DMS 273 (cell line): Measurements from ENCODE around the gene CRISPLD2.
A peak's percentile ranks its signal among the peaks of the same experiment; 100 is the strongest.
"Not testable (repeated sequence)": the region's sequence is repeated elsewhere in the genome, so short reads cannot be mapped to it uniquely, and the experiment has no call there.

ENCODE experiments used
- DNase-seq: peaks from one replicate; lab custom pipeline; 2025; ENCODE audit not compliant: unreplicated experiment; lab: John Stamatoyannopoulos, UW

CRISPLD2 gene

GRCh38 chr16:84821728-84822689 is 2.2 kb downstream of the CRISPLD2 start:
- no peak for DNase-seq

GRCh38 chr16:84822990-84823389 is 3.2 kb downstream of the CRISPLD2 start:
- DNase-seq = no peak

DNA sequence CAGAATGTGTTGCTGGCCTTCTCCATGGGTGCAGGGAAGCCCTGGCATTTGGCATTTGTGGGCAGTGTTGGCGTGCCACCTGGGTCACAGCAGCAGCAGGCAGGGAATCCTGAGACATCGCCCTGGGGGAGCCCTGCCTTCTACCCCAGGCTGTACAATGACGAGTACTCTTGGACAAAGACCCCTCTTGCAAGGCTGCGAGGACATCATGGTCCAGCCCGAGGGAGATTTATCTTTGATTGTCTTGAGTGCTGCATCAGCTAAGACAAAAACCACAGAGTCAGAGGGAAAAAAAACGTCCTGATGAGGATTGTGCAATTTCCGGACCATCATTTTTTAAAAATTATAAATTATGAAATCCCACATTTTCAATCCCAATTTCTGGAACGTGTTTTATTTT is 3.7 kb downstream of the CRISPLD2 start:
- no peak for DNase-seq

DNA sequence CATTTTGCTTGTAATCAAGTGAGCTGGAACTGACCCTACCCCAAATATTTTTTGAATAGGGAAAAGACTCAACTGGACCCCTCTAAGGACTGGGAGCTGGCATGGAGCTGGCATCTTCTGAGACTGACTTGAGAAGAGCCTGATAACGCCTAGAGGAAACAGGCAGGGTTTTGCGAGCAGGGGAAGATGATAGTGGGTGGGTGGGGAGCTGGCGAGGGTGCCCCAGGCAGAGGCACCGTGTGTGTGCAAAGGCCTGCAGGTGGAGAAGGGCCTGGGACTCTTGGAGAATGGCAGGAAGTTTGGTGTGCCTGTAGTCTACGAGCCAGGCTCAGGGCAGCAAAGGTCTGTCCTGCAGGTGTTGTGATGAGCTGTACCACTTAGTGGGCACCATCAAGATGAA is 4.1 kb downstream of the CRISPLD2 start:
- DNase-seq = no peak

DNA sequence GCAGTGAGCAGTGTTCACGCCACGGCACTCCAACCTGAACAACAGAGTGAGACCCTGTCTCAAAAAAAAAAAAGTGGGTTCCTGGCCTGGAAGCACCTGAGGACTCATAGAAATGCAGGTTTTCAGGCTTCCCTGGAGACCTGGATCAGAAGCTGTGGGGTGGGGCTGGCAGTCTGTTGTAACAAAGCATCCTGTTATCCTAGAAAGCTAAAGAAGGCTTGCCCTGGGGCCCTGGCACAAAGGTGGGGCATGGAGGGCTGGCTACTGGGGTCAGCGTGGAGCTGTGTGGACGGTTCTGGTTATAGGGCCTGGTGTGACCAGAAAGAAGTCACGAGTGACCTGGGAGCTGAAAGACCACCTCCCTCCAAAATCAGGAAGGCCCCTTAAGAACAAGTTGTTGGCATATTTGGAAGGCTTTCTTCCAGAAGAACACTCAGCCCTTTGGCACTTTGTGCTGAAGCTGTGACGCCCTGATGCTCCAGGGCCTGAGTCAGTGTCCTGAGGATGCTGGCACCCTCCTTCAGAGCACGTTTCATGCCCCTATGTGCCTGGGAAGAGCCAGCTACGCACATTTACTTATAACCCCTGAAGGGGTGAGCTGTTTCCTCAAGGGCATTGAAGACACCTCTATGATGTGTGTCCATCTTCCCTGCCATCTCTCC is 6.2 kb downstream of the CRISPLD2 start:
- DNase-seq = no peak

DNA sequence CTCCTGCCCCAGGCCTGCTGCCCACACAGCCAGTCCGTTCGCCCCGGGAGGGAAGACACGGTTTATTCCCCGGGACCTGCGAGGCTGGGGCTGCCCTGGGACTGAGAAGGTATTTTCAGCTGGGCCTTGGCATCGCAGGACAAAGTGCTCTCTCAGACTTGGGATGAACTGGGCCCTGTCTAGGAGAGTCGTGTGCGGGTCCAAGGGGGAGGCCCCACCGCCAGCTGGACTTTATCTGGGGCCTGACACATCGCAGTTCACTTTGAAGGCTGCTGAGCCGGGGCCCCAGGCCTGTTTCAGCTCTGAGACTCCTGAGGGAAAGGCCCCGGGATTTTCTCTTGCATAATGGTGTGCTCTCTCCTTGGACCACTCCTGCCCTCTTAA is 6.8 kb downstream of the CRISPLD2 start:
- no peak for DNase-seq

DNA sequence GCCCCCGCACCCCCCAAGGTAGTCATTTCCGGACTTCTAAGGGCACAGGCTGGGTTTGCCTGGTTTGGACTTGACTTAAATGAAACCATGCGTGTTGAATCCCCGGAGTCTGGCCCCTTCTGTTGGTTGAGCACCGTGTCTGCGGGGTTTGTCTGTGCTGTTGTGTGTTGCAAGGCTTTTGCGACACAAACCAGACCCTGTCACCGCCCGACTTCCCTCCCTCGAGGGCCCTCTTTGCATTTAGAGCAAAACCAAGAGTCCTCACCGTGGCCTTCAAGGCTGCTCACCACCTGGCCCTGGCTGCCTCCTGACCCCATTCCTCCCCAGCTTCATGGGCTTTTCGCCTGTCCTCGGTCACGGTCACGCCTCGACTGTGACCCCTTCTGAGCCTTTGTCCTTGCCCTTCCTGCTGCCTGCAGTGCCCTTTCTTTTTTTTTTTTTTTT is 7.4 kb downstream of the CRISPLD2 start:
- no peak for DNase-seq

- DNase-seq = no peak
Measured at GRCh38 chr16:84827897-84828296, 8.1 kb downstream of the CRISPLD2 start.

- DNase-seq = no peak
Measured at GRCh38 chr16:84828322-84828721, 8.5 kb downstream of the CRISPLD2 start.

DNA sequence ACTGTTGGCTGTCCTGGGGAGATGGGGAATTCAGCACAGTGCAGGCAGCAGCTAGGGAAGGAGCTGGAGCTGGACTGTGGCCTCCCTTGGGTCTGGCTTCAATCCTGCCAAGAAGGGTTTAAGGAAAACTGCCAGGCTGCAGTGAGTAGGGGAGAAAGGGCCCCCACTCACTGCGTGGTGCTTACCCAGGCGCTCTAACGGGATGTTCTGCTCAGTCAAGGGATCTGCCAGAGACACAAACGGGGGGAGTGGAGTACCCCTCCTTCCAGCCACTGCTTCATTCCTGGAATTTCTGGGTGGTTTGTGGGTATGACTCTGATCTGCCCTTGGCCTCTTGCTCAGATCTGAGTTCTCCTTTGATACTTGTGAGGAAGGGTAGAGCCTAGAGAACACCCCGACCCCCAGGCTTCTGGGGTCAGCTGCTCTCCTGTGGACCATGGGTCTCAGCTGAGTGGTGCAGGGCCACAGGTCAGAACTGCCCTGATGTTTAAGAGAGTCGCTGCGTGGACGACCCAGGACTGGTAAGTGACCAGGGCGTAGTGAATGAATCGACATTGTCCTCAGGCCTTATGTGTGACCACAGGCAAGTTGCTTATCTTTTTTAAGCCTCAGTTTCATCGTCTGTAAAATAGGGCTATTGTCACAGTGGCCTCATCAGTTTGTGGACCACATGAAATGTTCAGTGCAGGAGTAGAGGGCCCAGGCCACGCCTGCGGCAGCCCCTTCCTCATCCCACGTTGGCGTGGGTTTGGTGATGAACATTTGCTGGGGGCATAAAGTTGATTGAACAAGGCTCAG is 9.6 kb downstream of the CRISPLD2 start:
- DNase-seq = no peak

DNA sequence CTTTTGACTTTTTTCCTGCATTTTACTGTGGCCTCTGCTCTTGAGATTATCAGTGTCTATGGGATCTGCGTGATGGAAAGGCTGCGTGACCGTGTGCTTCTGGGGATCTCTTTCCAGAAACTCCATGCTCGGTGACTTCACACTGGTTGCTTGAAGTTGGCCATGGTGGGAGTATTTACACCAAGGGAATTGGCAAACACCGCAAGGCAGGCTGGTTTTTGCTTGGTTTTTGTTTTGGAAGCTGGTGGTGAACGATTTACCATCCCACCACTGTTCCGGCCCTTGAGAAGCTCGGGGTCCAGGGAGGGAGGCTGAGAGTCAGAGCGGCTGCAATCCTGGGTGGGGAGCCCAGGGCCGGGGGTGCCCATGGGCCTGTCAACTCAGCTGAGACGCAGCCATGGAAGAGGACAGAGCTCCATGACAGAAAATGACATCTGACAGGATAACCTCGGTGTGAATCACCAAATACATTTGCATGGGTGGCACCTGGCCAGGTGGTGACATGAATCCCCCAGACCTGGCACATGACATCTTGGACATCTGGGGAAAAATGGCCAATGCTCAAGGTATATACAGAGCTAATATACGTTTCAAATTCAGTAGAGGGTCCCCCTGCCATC is 11.1 kb downstream of the CRISPLD2 start:
- no peak for DNase-seq

- not testable (repeated sequence) for DNase-seq
Measured at GRCh38 chr16:84831728-84832127, 11.9 kb downstream of the CRISPLD2 start.

- DNase-seq = no peak
Measured at GRCh38 chr16:84832488-84833143, 12.8 kb downstream of the CRISPLD2 start.

GRCh38 chr16:84833144-84833500 is 13.3 kb downstream of the CRISPLD2 start:
- DNase-seq = no peak

DNA sequence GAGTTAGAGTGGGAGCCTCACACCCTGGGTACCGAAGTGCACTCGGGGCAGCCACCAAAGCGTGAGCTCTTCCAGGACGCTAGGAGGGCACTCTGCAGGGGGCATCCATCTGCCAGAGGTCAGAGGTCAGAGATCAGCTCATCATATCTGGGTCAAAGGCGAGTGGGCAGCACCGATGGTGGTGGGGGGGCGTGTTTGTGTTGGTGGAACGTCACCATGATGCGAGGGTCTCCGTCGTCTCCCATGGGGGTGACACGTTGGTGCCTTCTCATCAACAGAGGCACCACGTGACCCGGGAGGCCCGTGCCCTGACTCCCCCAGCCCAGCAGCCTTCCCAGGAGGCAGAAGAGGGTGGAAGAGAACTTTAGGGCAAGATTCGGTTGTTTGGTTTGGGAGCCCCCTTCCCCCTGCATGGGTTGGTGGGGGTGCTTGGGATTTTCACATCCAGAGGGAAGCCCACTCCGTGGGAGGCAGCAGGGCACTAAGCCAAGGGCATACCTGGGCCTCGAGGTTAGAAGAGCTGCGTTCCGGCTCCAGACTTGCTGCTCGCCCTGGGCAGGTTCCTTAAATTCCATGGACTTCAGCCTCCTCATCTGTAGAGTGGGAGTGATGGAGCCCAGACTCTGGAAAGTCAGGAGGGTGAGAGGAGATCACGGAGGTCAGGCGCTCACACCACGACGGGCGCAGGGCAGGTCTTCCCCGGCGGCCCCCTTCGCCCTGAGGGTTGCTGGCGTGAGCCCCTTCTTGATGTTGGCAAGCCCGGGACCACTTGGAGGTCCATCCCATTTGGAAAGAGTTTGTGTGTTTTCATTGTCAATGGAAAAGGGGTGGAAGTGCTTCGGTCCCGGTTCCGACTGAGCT is 14.0 kb downstream of the CRISPLD2 start:
- no peak for DNase-seq

DNA sequence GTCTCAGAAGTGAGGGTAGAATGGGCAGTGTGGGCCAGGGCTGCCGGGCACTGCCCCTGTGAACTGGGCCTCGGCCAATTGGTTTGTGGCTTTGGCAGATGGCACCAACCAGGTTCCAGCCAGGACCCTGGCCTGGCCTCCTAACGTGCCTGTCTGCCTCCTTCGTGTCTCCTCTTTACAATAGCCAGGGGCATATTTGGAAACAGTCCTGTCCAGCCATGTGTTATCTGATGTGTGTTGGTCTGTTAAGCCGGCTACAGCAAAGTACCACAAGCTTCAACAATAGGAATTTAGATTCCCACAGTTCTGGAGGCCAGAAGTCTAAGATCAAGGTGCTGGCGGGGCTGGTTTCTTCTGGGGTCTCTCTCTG is 14.6 kb downstream of the CRISPLD2 start:
- DNase-seq = no peak

- DNase-seq = peak; percentile 64
Measured at GRCh38 chr16:84836234-84836647, 16.5 kb downstream of the CRISPLD2 start.

GRCh38 chr16:84836967-84837366 is 17.2 kb downstream of the CRISPLD2 start:
- DNase-seq = no peak

GRCh38 chr16:84838383-84838948 is 18.7 kb downstream of the CRISPLD2 start:
- DNase-seq = no peak
